Thoracic aorta (tissue), 2 donors: ENCODE results near the gene NPAS3. TPM values are rescaled to one million over a fixed set of nuclear protein-coding genes. Genes with fewer than 3 reads are reported as not detected.

Experiments
- ATAC-seq: fragments of 150-250 bp; one replicate; pipeline ENCODE4 v1.8.0; 2017; ENCODE audit warnings: low read depth; ENCODE audit not compliant: insufficient number of reproducible peaks, low FRiP score
- DNase-seq: peaks from one replicate; pipeline ENCODE4 v3.0.0-alpha.2; 2020; ENCODE audit warnings: low spot score
- H3K27ac ChIP-seq, 2 donors: fragments of 200-600 bp; sonication (generic); 1 replicate in 1 of 2; 2 replicates in 1 of 2; pipeline ENCODE4 v1.5.1; 2016; ENCODE audit warnings: mild to moderate bottlenecking in 2 of 2, moderate library complexity in 2 of 2
- H3K27me3 ChIP-seq: fragments of 200-600 bp; sonication (generic); replicated peaks from 2 replicates; pipeline ENCODE4 v1.6.0; 2016; ENCODE audit warnings: mild to moderate bottlenecking; ENCODE audit not compliant: insufficient read depth
- H3K36me3 ChIP-seq: fragments of 200-600 bp; sonication (generic); one replicate; pipeline ENCODE4 v1.5.1; 2016
- H3K4me1 ChIP-seq, 2 donors: fragments of 200-600 bp; sonication (generic); 1 replicate in 1 of 2; 2 replicates in 1 of 2; pipeline versions ENCODE4 v1.5.1 to v1.6.0; 2016; ENCODE audit warnings: low read depth in 2 of 2, mild to moderate bottlenecking in 1 of 2; ENCODE audit not compliant: control insufficient read depth in 1 of 2
- H3K4me3 ChIP-seq: fragments of 200-600 bp; sonication (generic); 2 replicates; pipeline ENCODE4 v1.5.1; 2016; ENCODE audit warnings: mild to moderate bottlenecking
- H3K9me3 ChIP-seq: fragments of 200-600 bp; sonication (generic); 2 replicates; pipeline ENCODE4 v1.5.1; 2016
- CTCF ChIP-seq: fragments of 200-600 bp; sonication (generic); IDR thresholded peaks from one replicate; pipeline ENCODE4 v1.5.1; 2019; ENCODE audit warnings: antibody characterized with exemption
- total RNA-seq, 2 donors: library from RNA; depleted of rRNA; stranded (reverse); fragments of >200 nt; gene quantifications; one replicate each; pipeline versions ENCODE4 v1.1.0 to v1.2.3, GENCODE V29; 2016

The NPAS3 gene
- total RNA-seq, 2 donors from 2014 or later: 1.1 TPM; not detected in 1

- no peak for DNase-seq
- Histone ChIP-seq H3K4me1 (no peaks in the 10 kb centered on the region), H3K27ac (no peak overlapping the region), H3K9me3 (no peaks in the 10 kb centered on the region), H3K27me3 (no peaks in the 10 kb centered on the region), H3K4me3 (no peak overlapping the region), H3K36me3 (no peaks in the 10 kb centered on the region)
- ATAC-seq: no peak
- TF ChIP-seq CTCF: no peak
Observed at GRCh38 chr14:33609582-33609981, 670.9 kb downstream of the NPAS3 start.

DNA sequence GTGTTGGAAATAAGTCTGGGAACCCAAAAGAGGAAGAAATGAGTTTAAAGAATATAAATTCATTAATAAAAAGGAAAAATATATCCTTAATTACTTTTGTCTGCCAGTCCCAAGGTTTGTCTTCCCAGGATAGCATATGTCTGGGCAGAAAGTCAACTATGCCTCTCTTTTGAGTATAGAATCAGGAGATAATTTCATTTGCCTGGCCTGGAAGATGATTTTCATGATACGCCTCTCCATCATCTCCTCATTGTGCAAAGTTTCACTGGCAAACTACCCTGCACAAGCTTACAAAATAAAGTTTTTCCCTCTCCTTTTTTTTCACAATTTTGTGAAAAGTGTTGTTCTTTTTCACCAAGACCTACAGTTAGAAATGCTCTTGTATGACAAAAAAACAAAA lies 671.4 kb downstream of the NPAS3 start:
- TF ChIP-seq CTCF: no peak
- H3K9me3 ChIP-seq: no peaks in the 10 kb centered on the region
- ATAC-seq (no peak), DNase-seq (no peak)
- H3K36me3 ChIP-seq: no peaks in the 10 kb centered on the region
- H3K4me3 ChIP-seq: no peak overlapping the region
- no peaks in the 10 kb centered on the region for H3K27me3 ChIP-seq
- no peak overlapping the region for H3K27ac ChIP-seq
- no peaks in the 10 kb centered on the region for H3K4me1 ChIP-seq

- ATAC-seq (no peak), DNase-seq (no peak)
- no peak overlapping the region for H3K27ac ChIP-seq
- H3K27me3 ChIP-seq: no peaks in the 10 kb centered on the region
- no peak overlapping the region for H3K4me3 ChIP-seq
- TF ChIP-seq CTCF: no peak
- no peaks in the 10 kb centered on the region for H3K36me3 ChIP-seq
- H3K4me1 ChIP-seq: no peaks in the 10 kb centered on the region
- no peaks in the 10 kb centered on the region for H3K9me3 ChIP-seq
Observed at GRCh38 chr14:33611405-33612196, 672.9 kb downstream of the NPAS3 start.

DNA sequence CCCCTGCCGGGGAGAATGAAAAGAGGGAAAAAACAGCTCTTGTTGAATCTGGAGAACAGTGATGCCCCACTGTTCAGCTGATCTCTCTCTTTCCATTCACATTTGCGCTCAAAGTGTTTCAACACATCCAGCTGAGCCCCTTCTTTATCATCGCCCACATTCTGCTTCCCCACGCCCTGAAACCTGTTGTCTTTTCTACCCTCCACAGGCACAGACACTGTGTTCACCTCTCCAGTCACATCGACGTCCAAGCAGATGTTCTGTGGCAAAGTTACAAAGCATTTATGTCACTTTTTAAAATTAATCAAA lies 673.5 kb downstream of the NPAS3 start:
- no peak for DNase-seq
- H3K27ac ChIP-seq: no peak overlapping the region
- no peaks in the 10 kb centered on the region for H3K36me3 ChIP-seq
- H3K27me3 ChIP-seq: no peaks in the 10 kb centered on the region
- no peak overlapping the region for H3K4me3 ChIP-seq
- H3K4me1 ChIP-seq: no peaks in the 10 kb centered on the region
- H3K9me3 ChIP-seq: no peaks in the 10 kb centered on the region
- no peak for ATAC-seq
- TF ChIP-seq CTCF: no peak

DNA sequence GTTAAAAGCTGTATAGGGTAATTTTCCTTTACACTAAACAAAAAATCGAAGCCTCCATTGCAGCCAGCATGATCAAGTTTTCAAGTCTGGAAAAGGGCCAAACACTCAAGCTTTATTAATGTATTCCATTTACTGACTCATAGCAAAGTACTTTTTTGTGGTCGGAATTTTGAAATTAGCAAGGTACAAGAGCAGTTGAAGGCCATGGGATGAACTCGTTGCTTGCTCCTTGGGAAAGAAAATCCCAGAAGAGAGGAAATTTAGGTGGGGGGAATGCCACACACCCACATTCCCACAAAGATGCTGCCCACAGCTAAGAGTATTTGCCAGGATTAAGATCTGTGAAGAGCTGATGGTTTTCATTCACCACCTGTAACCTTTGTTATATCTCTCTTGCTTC lies 678.5 kb downstream of the NPAS3 start:
- H3K4me1 ChIP-seq: no peaks in the 10 kb centered on the region
- H3K27ac ChIP-seq: no peak overlapping the region
- no peak overlapping the region for H3K4me3 ChIP-seq
- DNase-seq: no peak
- no peak for ATAC-seq
- H3K36me3 ChIP-seq: no peaks in the 10 kb centered on the region
- TF ChIP-seq CTCF: no peak
- no peaks in the 10 kb centered on the region for H3K27me3 ChIP-seq
- H3K9me3 ChIP-seq: no peaks in the 10 kb centered on the region
